HepG2 (cell line): ENCODE data around the gene NARF. TPM values are rescaled to one million over a fixed set of nuclear protein-coding genes. Genes with fewer than 3 reads are reported as not detected.
A peak's percentile ranks its signal among the peaks of the same experiment; 100 is the strongest.

Experiments used
- AGO2 ChIP-seq: fragments of 200-400 bp; formaldehyde crosslinking; optimal IDR thresholded peaks from 2 replicates; pipeline ENCODE3; 2017; ENCODE audit warnings: mild to moderate bottlenecking, low read depth, low read length, moderate library complexity
- ATM ChIP-seq: fragments of 450-650 bp; IDR thresholded peaks from 2 replicates; pipeline ENCODE4 v1.7.1; 2017; ENCODE audit warnings: mild to moderate bottlenecking, borderline replicate concordance
- ESRRA ChIP-seq: sonication (generic); formaldehyde crosslinking; IDR thresholded peaks from 2 replicates; pipeline ENCODE4 v1.5.1; 2020; ENCODE audit warnings: mild to moderate bottlenecking, low read depth, missing genetic modification reagents
- HNF1B ChIP-seq: sonication (generic); formaldehyde crosslinking; IDR thresholded peaks from 2 replicates; pipeline ENCODE4 v1.5.1; 2020; ENCODE audit warnings: mild to moderate bottlenecking, moderate library complexity, missing genetic modification reagents
- HNRNPH1 ChIP-seq: fragments of 200-400 bp; formaldehyde crosslinking; optimal IDR thresholded peaks from 2 replicates; pipeline ENCODE3; 2017; ENCODE audit warnings: mild to moderate bottlenecking, low read depth, low read length
- JARID2 ChIP-seq: sonication (generic); formaldehyde crosslinking; IDR thresholded peaks from 2 replicates; pipeline ENCODE4 v1.8.1; 2023; ENCODE audit warnings: missing genetic modification reagents, inconsistent platforms; ENCODE audit not compliant: insufficient replicate concordance
- NR2F2 ChIP-seq: IDR thresholded peaks from 2 replicates; pipeline ENCODE4 v1.6.1; 2012; ENCODE audit warnings: low read depth, inconsistent platforms, borderline replicate concordance
- NRL ChIP-seq: sonication (generic); formaldehyde crosslinking; IDR thresholded peaks from 2 replicates; pipeline ENCODE4 v1.5.0; 2020; ENCODE audit warnings: missing genetic modification reagents, mild to moderate bottlenecking, moderate library complexity, borderline replicate concordance
- RBFOX2 ChIP-seq: fragments of 200-400 bp; formaldehyde crosslinking; IDR thresholded peaks from 2 replicates; pipeline ENCODE4 v1.6.1; 2017; ENCODE audit warnings: low read depth, mild to moderate bottlenecking, low read length
- RBM22 ChIP-seq: fragments of 200-400 bp; formaldehyde crosslinking; optimal IDR thresholded peaks from 2 replicates; pipeline ENCODE3; 2017; ENCODE audit warnings: mild to moderate bottlenecking, low read length, moderate library complexity
- TAF15 ChIP-seq: fragments of 200-400 bp; formaldehyde crosslinking; IDR thresholded peaks from one replicate; pipeline ENCODE4 v1.6.1; 2018; ENCODE audit warnings: mild to moderate bottlenecking, low read depth, low read length; ENCODE audit not compliant: poor library complexity, severe bottlenecking
- TERF1 ChIP-seq: sonication (generic); formaldehyde crosslinking; IDR thresholded peaks from 2 replicates; pipeline ENCODE4 v1.8.0; 2022; ENCODE audit warnings: mild to moderate bottlenecking, missing genetic modification reagents, moderate library complexity
- ZBTB26 ChIP-seq: IDR thresholded peaks from 2 replicates; pipeline ENCODE4 v1.6.1; 2016; ENCODE audit warnings: missing compliant biosample characterization, missing genetic modification reagents, borderline replicate concordance
- ZBTB8A ChIP-seq: sonication (generic); formaldehyde crosslinking; IDR thresholded peaks from 2 replicates; pipeline ENCODE4 v1.4.0; 2020; ENCODE audit warnings: mild to moderate bottlenecking, low read depth, missing genetic modification reagents, borderline replicate concordance
- ZFP36L2 ChIP-seq: sonication (generic); formaldehyde crosslinking; IDR thresholded peaks from 2 replicates; pipeline ENCODE4 v1.4.0; 2020; ENCODE audit warnings: missing genetic modification reagents
- ZNF207 ChIP-seq: fragments of 450-650 bp; IDR thresholded peaks from 2 replicates; pipeline ENCODE4 v1.6.1; 2016; ENCODE audit warnings: antibody characterized with exemption, borderline replicate concordance
- ZNF296 ChIP-seq: sonication (generic); formaldehyde crosslinking; conservative IDR thresholded peaks from 2 replicates; pipeline ENCODE4 v1.5.0; 2020; ENCODE audit warnings: mild to moderate bottlenecking, missing genetic modification reagents
- ZNF30 ChIP-seq: sonication (generic); formaldehyde crosslinking; IDR thresholded peaks from 2 replicates; pipeline ENCODE4 v1.5.0; 2020; ENCODE audit warnings: mild to moderate bottlenecking, missing genetic modification reagents
- ZNF530 ChIP-seq: sonication (generic); formaldehyde crosslinking; IDR thresholded peaks from 2 replicates; pipeline ENCODE4 v1.5.0; 2020; ENCODE audit warnings: low read depth, mild to moderate bottlenecking, missing genetic modification reagents
- ZNF589 ChIP-seq: sonication (generic); formaldehyde crosslinking; conservative IDR thresholded peaks from 2 replicates; pipeline ENCODE4 v1.8.0; 2022; ENCODE audit warnings: mild to moderate bottlenecking, moderate library complexity, missing genetic modification reagents
- ZNF652 ChIP-seq: IDR thresholded peaks from 2 replicates; pipeline ENCODE4 v1.6.1; 2016; ENCODE audit warnings: low read depth, borderline replicate concordance
- ZNF670 ChIP-seq: sonication (generic); formaldehyde crosslinking; IDR thresholded peaks from 2 replicates; pipeline ENCODE4 v1.8.0; 2022; ENCODE audit warnings: mild to moderate bottlenecking, missing genetic modification reagents, borderline replicate concordance
- ZNF790 ChIP-seq: sonication (generic); formaldehyde crosslinking; IDR thresholded peaks from 2 replicates; pipeline ENCODE4 v1.8.0; 2022; ENCODE audit warnings: missing genetic modification reagents, mild to moderate bottlenecking, borderline replicate concordance
- ZNF878 ChIP-seq: sonication (generic); formaldehyde crosslinking; IDR thresholded peaks from 2 replicates; pipeline ENCODE4 v1.8.1; 2023; ENCODE audit warnings: mild to moderate bottlenecking, missing genetic modification reagents, moderate library complexity
- ZNF879 ChIP-seq: sonication (generic); formaldehyde crosslinking; IDR thresholded peaks from 2 replicates; pipeline ENCODE4 v1.8.1; 2023; ENCODE audit warnings: missing genetic modification reagents
- polyA plus RNA-seq, 8 experiments: library from polyadenylated mRNA; depleted of rRNA in 3 of 8; stranded (reverse) in 7 of 8; unstranded in 1 of 8; fragments of >200 nt; fragmentation: Illumina TruSeq in 4 of 8; extraction: Trizol in 4 of 8; gene quantifications; 2 replicates each; pipeline versions ENCODE4 v1.2.1 to v1.2.3, GENCODE V29; 2011 to 2016; ENCODE audit warnings: low read depth in 4 of 8, missing spikeins in 1 of 8, mixed read lengths in 1 of 8; ENCODE audit not compliant: insufficient read depth in 1 of 8
- total RNA-seq, 5 experiments: library from RNA; depleted of rRNA; stranded (reverse); fragments of >200 nt; fragmentation: Illumina TruSeq; extraction: Trizol; gene quantifications; 2 replicates each; pipeline ENCODE4 v1.2.3, GENCODE V29; 2016; ENCODE audit warnings: low read depth in 1 of 5

Gene NARF
- total and polyA plus RNA-seq, 2 of the 13 experiments (the other 11 are each of a cell fraction or from before 2014, with no cell fraction given): 61.1 to 144 TPM

GRCh38 chr17:82503728-82504308 lies 45.3 kb downstream of the NARF start (continued):
- TF ChIP-seq ZNF296 (CRISPR knock-in tag): peak; percentile 85; the same call in 1 of the 2 replicates
- no peak for TF ChIP-seq JARID2 (CRISPR knock-in tag)
- no peak for TF ChIP-seq ZNF530
- TF ChIP-seq RBM22: no peak
- TF ChIP-seq ESRRA (CRISPR knock-in tag): peak; percentile 68; the same call in 1 of the 2 replicates
- no peak for TF ChIP-seq ZFP36L2
- TF ChIP-seq ATM: no peak
- no peak for TF ChIP-seq ZBTB8A (CRISPR knock-in tag)
- no peak for TF ChIP-seq TERF1 (CRISPR knock-in tag)
- 0 out of 2 replicates have a peak, but pooled peaks have one; percentile 15 for TF ChIP-seq ZBTB26 (CRISPR knock-in tag)
- no peak for TF ChIP-seq RBFOX2
- TF ChIP-seq TAF15: no peak
- no peak for TF ChIP-seq NR2F2
- TF ChIP-seq NRL: peak; percentile 90; the same call in 1 of the 2 replicates
- no peak for TF ChIP-seq ZNF207
- no peak for TF ChIP-seq AGO2
- TF ChIP-seq ZNF652: no peak
- no peak for TF ChIP-seq ZNF790 (CRISPR knock-in tag)
- peak; percentile 59; the same call in 1 of the 2 replicates for TF ChIP-seq ZNF589 (CRISPR knock-in tag)
- TF ChIP-seq ZNF30: no peak
- peak; percentile 21; the same call in 1 of the 2 replicates for TF ChIP-seq HNF1B (CRISPR knock-in tag)
- TF ChIP-seq ZNF670 (CRISPR knock-in tag): no peak
- TF ChIP-seq HNRNPH1: no peak
- peak; percentile 79 for TF ChIP-seq ZNF879 (CRISPR knock-in tag)
- 0 out of 2 replicates have a peak, but pooled peaks have one; percentile 23 for TF ChIP-seq ZNF878 (CRISPR knock-in tag)
